Psoas muscle (tissue), 8 donors: ENCODE measurements around the gene OPRL1. TPM values are rescaled to one million over a fixed set of nuclear protein-coding genes. Genes with fewer than 3 reads are reported as not detected.

Experiments used
- ATAC-seq, 4 donors: fragments of 200-7000 bp; cut with Tn5 transposase; one replicate each; pipeline ENCODE4 v1.9.1; 2020; ENCODE audit warnings: moderate library complexity in 3 of 4, mild to moderate bottlenecking in 2 of 4
- DNase-seq, 2 donors: peaks; one replicate each; pipeline ENCODE4 v3.0.0-alpha.2; 2020
- H3K27ac ChIP-seq: fragments of 200-600 bp; one replicate; pipeline ENCODE4 v1.8.0; 2022
- H3K27me3 ChIP-seq, 3 donors: fragments of 200-600 bp in 1 of 3; one replicate each; pipeline versions ENCODE4 v1.6.1 to v1.8.0; 2013 to 2022; ENCODE audit warnings: low read length in 2 of 3, mild to moderate bottlenecking in 2 of 3, moderate library complexity in 1 of 3; ENCODE audit not compliant: insufficient read depth in 3 of 3
- H3K36me3 ChIP-seq, 2 donors: fragments of 200-600 bp in 1 of 2; one replicate each; pipeline versions ENCODE4 v1.6.1 to v1.8.0; 2013 to 2022; ENCODE audit warnings: low read depth in 1 of 2, mild to moderate bottlenecking in 1 of 2, moderate library complexity in 1 of 2; ENCODE audit not compliant: insufficient read depth in 1 of 2
- H3K4me1 ChIP-seq: fragments of 200-600 bp; one replicate; pipeline ENCODE4 v1.8.0; 2022
- H3K4me3 ChIP-seq: fragments of 200-600 bp; one replicate; pipeline ENCODE4 v1.8.0; 2022; ENCODE audit warnings: mild to moderate bottlenecking
- H3K9me3 ChIP-seq: fragments of 200-600 bp; one replicate; pipeline ENCODE4 v1.8.0; 2022
- WGBS, 3 donors: extraction: QIAGEN DNeasy Blood & Tissue Kit; methylation state at CpG; one replicate each; pipeline versions ENCODE4 v1.1.6 to v1.1.7; 2013; 5-methylcytosine and 5-hydroxymethylcytosine counted together
- intact Hi-C, 2 donors: fragments of 100-400 bp; cut with DNase I; formaldehyde crosslinking; loops; one replicate each; pipeline versions ENCODE4 v1.11.0 to v1.14.2; 2022
- polyA plus RNA-seq, 3 donors: library from polyadenylated mRNA; stranded (reverse); fragments of 200-250 nt; gene quantifications; one replicate each; pipeline ENCODE4 v1.2.3, GENCODE V29; 2013
- total RNA-seq, 4 donors: library from RNA; stranded (reverse); fragmentation: NEBNext Ultra II Directional in 2 of 4; extraction: Animal tissue kit (Norgen Biotek cat#: 25700) in 2 of 4; gene quantifications; one replicate each; pipeline versions ENCODE4 v1.2.1 to v1.2.4, GENCODE V29; 2021 to 2023
- TF ChIP-seq, protein P1 (sequence below): fragments of 200-600 bp; IDR thresholded peaks from one replicate; pipeline ENCODE4 v1.8.0; 2022; ENCODE audit warnings: antibody characterized with exemption
- donor health status: healthy with polysubstance abuse.
- donor health status: DM: no; HTN: no; CAD: no; lungs with moderate emphysema.
- donor health status: Bipolar disorder and iron deficiency.
- donor health status: healthy.
- donor health status: DM: yes; HTN: yes; CAD: no.
- donor health status: DM: no; HTN: no; CAD: no.
- donor health status: DM: no; HTN: no; CAD: no.
- donor health status: DM: yes; HTN: yes; CAD: no.

OPRL1 gene
- total and polyA plus RNA-seq, 7 donors = 0.03 to 0.94 (median 0.17) TPM

DNA sequence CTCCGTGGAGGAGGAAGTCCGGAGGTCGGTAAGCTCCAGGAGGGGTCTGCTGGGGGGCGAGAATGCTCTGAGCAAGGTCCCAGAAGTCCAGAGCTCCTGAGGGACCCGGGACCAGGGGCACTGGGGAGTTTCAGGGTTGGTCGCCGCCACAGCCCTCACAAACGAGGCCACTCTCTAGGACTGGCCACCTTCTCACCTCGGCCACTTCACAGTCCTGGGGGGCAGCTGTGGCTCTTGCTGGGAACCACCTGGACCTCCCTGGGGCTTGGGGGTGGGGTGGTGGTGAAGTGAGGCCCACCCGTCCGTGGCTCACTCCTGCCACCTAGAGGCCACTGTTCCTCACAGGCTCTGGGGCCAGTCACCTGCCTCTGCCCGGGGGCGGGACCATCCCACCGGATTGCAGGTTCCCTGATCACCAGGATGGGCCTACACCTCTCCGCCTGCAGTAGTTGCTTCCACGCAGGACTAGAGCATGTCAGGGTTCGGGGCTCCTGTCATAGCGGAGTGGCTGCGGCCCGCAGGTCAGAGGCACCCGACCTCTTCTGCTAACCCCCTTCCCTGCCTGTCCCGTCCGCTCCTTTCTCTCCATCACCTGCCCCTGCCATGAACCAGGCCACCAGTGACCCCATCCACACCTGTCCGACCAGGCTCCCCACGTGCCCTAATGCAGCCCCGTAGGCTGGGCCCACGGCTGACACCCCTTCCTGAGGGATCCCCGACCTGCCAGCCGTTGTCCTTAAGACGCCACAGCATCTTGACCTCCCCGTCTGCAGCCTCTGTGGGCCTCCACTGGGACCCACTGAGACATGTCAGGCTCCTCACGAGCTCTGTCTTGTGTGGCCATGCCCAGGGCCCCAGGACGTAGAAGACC lies 22.0 kb upstream of the OPRL1 start:
- no peaks in the 10 kb centered on the region for H3K4me1 ChIP-seq
- peak; percentile 77 to 86 for DNase-seq
- H3K27ac ChIP-seq = peak overlapping the region; percentile 68
- no peaks in the 10 kb centered on the region for H3K27me3 ChIP-seq
- no peaks in the 10 kb centered on the region for H3K36me3 ChIP-seq
- ATAC-seq = peak; percentile 61 to 73 (median 67)
- TF ChIP-seq, protein P1, sequence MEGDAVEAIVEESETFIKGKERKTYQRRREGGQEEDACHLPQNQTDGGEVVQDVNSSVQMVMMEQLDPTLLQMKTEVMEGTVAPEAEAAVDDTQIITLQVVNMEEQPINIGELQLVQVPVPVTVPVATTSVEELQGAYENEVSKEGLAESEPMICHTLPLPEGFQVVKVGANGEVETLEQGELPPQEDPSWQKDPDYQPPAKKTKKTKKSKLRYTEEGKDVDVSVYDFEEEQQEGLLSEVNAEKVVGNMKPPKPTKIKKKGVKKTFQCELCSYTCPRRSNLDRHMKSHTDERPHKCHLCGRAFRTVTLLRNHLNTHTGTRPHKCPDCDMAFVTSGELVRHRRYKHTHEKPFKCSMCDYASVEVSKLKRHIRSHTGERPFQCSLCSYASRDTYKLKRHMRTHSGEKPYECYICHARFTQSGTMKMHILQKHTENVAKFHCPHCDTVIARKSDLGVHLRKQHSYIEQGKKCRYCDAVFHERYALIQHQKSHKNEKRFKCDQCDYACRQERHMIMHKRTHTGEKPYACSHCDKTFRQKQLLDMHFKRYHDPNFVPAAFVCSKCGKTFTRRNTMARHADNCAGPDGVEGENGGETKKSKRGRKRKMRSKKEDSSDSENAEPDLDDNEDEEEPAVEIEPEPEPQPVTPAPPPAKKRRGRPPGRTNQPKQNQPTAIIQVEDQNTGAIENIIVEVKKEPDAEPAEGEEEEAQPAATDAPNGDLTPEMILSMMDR = peak; percentile 73
- 30 to 35% (median 33%) methylated on average over 27 to 33 of the region's 33 CpGs for WGBS, 3 donors
- peak overlapping the region; percentile 44 for H3K4me3 ChIP-seq
- no peaks in the 10 kb centered on the region for H3K9me3 ChIP-seq
- intact Hi-C loops = loop anchor here in 1 of 2 donors (2.0 kb wide), 1 partner anchor 77 kb away; the partner anchor contains the start of gene PRPF6

DNA sequence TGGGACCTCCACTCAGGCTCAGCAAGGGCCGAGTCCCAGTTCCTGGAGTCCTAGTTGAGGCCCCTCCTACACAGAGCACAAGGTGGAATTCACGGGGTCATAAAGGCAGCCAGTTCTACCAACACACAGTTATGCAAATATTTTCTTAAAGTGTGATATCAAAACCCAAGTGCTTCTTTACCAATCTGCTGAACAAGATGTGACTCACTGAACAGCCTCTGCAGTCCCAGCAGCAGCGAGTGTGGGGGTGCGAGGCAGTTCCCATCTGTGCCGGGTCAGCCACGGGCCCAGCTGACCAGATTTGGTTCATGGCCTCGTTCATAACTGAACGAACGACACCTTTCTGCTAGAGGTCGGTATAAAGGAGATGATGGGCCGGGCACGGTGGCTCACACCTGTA lies 21.3 kb upstream of the OPRL1 start:
- 81 to 82% (median 82%) methylated on average over 12 of the region's 12 CpGs for WGBS, 3 donors
- DNase-seq = no peak
- H3K27ac ChIP-seq = no peak overlapping the region
- ATAC-seq = no peak
- H3K27me3 ChIP-seq = no peaks in the 10 kb centered on the region
- TF ChIP-seq, protein P1 = no peak
- intact Hi-C loops = loop anchor here in 1 of 2 donors (2.0 kb wide), 1 partner anchor 78 kb away; the partner anchor contains the start of gene PRPF6
- H3K4me1 ChIP-seq = no peaks in the 10 kb centered on the region
- no peaks in the 10 kb centered on the region for H3K36me3 ChIP-seq
- no peak overlapping the region for H3K4me3 ChIP-seq
- H3K9me3 ChIP-seq = no peaks in the 10 kb centered on the region

DNA sequence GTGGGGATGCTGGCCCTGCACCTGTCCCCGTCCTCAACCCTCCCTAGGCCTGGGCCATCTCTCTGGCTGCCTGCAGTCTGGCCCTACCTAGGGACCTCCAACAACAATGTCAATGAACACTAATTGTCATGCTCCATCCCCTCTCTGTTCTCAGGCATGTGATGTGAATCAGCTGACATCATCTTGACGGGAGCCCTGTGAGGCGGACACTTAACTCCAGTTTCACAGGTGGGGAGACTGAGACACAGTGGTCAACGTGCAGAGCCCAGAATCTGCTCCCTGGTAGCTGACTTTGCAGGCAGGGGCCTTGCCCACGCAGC lies 17.6 kb upstream of the OPRL1 start:
- Histone ChIP-seq H3K27ac (peak overlapping the region; percentile 80), H3K36me3 (no peaks in the 10 kb centered on the region), H3K27me3 (no peaks in the 10 kb centered on the region), H3K9me3 (no peaks in the 10 kb centered on the region), H3K4me3 (peak overlapping the region; percentile 97), H3K4me1 (peaks cover 9% of the 10 kb centered on the region)
- DNase-seq (no peak), ATAC-seq (peak; percentile 0 to 6 (median 2))
- TF ChIP-seq, protein P1 = no peak
- WGBS, 3 donors = 38 to 44% (median 43%) methylated on average over 5 of the region's 5 CpGs
- intact Hi-C loops = no loop called here

DNA sequence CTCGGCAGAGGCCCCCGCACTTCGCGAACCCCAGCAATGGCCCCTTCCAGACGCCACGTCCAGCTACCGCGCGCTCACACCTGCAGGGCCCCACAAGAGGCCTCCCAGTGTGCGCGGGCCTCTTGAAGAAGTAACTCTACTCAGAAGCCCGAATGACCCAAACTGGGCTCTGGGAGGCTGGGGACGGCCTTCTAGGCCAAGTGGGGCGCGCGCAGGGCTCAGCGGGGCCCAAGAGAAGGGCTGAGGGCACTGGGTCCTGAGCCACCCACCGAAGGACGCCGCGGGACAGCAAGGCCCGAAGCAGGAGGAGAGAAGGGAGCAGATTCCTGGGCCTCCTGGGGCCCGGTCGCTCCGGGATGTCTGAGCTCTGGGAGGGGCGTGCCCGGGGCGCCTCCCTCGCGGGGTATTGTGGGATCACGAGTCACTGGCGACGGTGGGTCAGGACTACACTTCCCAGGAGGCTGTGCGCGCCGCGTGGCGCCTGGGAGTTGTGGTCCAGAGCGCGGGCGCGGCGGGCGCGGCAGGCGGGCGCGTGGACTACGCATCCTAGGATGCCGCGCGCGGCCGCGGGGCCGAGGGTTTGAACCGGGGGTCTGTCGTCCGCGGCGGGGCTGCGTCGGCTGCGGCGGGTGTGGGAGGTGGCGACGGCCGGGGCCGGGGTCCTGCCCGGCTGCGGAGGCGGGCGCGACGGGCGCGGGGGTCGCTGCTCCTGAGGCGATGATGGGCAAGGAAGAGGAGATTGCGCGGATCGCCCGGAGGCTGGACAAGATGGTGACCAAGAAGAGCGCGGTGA lies 17.1 kb upstream of the OPRL1 start, which contains the start of gene TCEA2:
TSS of gene TCEA2 (plus strand) at position 603 of the 793 bp plus-strand sequence. CDS start at position 718, 115 bp downstream.
- TF ChIP-seq, protein P1 = no peak
- H3K9me3 ChIP-seq = no peaks in the 10 kb centered on the region
- ATAC-seq (peak; percentile 96 to 98 (median 98)), DNase-seq (peak; percentile 98)
- peak within 1 kb of the TSS; percentile 97 for H3K4me3 ChIP-seq
- H3K36me3 ChIP-seq = no peaks in the 10 kb centered on the region
- WGBS, 3 donors = 5 to 12% (median 5%) methylated on average over 41 to 85 of the region's 85 CpGs
- intact Hi-C loops = no loop called here
- H3K27me3 ChIP-seq = no peaks in the 10 kb centered on the region
- peaks cover 9% of the 10 kb centered on the region for H3K4me1 ChIP-seq
- H3K27ac ChIP-seq = peak within 1 kb of the TSS; percentile 80
